NCI-H2171 (cell line): ENCODE measurements around the gene TMEM258.

ENCODE experiments used
- DNase-seq: peaks from one replicate; lab custom pipeline; 2025; lab: John Stamatoyannopoulos, UW

The TMEM258 gene

DNA sequence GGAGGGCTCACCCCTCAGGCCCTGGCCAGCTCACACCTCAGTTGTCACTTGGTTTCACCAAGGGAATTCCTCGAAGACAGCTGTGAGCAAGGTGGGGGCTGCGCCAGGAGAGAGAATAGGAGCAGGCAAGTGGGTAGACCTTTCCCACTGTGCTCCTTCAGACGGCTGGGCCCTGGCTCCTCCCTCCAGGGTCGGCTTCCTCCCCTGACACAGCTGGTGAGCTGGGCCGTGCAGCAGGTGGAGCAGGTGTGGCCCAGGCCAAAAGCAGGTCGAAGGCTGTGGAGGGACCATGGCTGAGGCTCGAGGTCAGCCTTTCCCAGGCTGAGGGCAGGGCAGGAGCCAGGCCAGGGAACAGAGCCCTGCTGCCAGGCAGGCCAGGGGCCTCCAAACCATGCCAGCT lies 52.4 kb downstream of the TMEM258 start:
- no peak for DNase-seq

DNA sequence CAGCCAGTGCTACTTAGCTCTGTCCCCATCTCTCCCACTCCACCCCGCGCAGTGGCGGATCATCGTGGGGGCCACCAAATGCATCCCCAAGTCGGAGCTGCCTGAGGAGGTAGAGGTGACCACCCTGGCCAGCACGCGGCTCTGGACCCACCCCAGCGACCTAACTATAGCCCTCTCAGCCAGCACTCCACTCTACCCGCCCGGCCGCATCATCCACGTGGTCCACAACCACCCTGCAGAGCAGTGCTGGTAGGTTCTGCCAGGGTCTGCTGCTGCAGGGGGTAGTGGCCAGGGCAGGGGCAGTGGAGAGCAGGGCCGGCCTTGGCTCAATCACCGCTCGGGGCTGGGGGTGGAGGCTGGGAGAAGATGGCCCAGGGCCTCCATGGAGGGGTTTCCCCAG lies 53.0 kb downstream of the TMEM258 start:
- no peak for DNase-seq
